ENCODE results near the gene DNAH12. TPM values are rescaled to one million over a fixed set of nuclear protein-coding genes. Genes with fewer than 3 reads are reported as not detected.

Gene DNAH12
- total RNA-seq, 6 experiments from 2014 or later: 0.05 to 0.07 (median 0.05) TPM; not detected in 1

DNA sequence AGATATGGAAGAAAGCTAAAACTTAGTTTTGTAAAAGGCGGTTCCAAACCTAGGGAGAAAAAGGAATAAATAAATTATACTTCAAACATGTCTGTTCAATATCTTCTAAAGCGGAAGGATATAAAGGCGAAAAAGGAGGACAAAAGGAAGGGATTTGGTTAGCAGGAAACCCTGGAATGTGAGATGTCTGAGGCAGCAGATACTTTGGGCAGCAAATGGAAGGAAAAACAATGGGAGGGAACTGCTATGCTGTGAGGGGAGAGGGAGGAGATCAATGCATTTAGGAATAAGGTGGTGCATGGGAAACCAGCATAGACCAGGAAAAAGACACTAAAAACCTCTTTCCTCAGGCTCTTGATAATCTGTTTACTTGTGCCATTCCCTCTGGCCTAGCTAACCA lies 120.8 kb downstream of the DNAH12 start:
- peaks cover 4% of the 10 kb centered on the region; the same call in 1 of the 2 replicates for H3K27me3 Mint-ChIP-seq (ENCODE audit: insufficient read depth)
- no peak overlapping the region for H3K27ac Mint-ChIP-seq
- no peak overlapping the region for H3K4me3 Mint-ChIP-seq
- no peak for DNase-seq
- TF ChIP-seq, protein P1, sequence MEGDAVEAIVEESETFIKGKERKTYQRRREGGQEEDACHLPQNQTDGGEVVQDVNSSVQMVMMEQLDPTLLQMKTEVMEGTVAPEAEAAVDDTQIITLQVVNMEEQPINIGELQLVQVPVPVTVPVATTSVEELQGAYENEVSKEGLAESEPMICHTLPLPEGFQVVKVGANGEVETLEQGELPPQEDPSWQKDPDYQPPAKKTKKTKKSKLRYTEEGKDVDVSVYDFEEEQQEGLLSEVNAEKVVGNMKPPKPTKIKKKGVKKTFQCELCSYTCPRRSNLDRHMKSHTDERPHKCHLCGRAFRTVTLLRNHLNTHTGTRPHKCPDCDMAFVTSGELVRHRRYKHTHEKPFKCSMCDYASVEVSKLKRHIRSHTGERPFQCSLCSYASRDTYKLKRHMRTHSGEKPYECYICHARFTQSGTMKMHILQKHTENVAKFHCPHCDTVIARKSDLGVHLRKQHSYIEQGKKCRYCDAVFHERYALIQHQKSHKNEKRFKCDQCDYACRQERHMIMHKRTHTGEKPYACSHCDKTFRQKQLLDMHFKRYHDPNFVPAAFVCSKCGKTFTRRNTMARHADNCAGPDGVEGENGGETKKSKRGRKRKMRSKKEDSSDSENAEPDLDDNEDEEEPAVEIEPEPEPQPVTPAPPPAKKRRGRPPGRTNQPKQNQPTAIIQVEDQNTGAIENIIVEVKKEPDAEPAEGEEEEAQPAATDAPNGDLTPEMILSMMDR (IDR thresholded peaks at IDR 0.05): no peak
- H3K9me3 Mint-ChIP-seq: no peaks in the 10 kb centered on the region
- no peaks in the 10 kb centered on the region for H3K36me3 Mint-ChIP-seq (ENCODE audit: low read depth)
- no peaks in the 10 kb centered on the region for H3K4me1 Mint-ChIP-seq (ENCODE audit: low read depth)

DNA sequence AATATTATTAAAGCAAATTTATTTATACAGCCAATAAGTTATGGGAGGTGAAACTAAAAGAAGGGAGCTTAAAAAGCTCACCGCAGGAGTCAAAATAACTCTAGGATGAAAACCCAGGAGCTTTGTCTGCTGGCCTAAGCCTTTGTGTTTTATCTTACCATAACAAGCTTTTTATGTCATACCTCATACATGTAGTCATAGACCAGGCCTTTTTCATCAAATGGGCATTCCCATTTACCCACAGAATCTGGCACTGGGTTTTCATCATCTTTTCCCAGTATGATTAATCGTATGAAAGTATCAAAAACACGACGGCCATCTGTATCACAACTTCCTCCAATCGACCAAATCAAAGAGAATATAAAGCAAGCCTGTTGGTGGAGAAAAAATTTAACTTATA lies 122.8 kb downstream of the DNAH12 start:
- Mint-ChIP-seq H3K4me1 (ENCODE audit: low read depth) (no peaks in the 10 kb centered on the region), H3K27ac (no peak overlapping the region), H3K27me3 (ENCODE audit: insufficient read depth) (peaks cover 7% of the 10 kb centered on the region), H3K4me3 (no peak overlapping the region), H3K36me3 (ENCODE audit: low read depth) (no peaks in the 10 kb centered on the region), H3K9me3 (no peaks in the 10 kb centered on the region)
- DNase-seq: no peak
- TF ChIP-seq, protein P1 (IDR thresholded peaks at IDR 0.05): no peak

DNA sequence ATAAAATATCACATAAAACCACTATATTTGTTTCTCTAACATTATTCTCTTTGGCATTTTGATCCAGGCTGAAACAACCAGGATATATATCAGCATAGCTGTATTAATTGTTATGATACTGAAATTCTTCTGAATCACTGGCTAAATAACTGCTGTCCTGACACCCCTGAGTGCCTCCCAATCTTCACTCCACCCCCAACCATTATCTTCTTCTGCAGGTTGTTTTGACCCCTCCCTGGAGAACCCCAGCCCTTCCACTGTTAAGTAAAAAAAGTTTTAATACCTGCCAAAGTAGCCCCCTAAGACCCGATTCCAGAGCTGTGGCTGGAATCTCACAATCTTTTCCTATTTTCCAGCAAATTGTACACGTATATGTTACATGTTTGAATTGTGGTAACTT lies 124.1 kb downstream of the DNAH12 start:
- DNase-seq: no peak
- Mint-ChIP-seq H3K4me1 (ENCODE audit: low read depth) (no peaks in the 10 kb centered on the region), H3K27ac (no peak overlapping the region), H3K27me3 (ENCODE audit: insufficient read depth) (peaks cover 7% of the 10 kb centered on the region), H3K9me3 (no peaks in the 10 kb centered on the region), H3K36me3 (ENCODE audit: low read depth) (no peaks in the 10 kb centered on the region), H3K4me3 (no peak overlapping the region)
- TF ChIP-seq, protein P1 (IDR thresholded peaks at IDR 0.05): no peak

DNA sequence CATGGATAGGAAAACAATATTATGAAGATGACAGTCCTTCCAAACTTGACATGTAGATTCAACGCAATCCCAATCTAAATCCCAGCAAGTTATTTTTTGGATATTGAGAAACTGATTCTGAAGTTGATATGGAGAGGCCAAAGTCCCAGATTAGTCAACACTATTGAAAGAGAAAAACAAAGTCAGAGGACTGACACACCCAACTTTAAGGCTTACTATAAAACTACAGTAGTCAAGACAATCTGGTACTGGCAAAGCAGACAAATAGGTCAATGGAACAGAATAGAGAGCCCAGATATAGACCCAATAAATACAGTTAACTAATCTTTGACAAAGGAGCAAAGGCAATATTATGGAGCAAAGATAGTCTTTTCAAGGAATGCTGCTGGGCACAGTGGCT lies 132.4 kb downstream of the DNAH12 start:
- TF ChIP-seq, protein P1 (IDR thresholded peaks at IDR 0.05): no peak
- Mint-ChIP-seq H3K27me3 (ENCODE audit: insufficient read depth) (peaks cover 15% of the 10 kb centered on the region), H3K4me3 (no peak overlapping the region), H3K36me3 (ENCODE audit: low read depth) (no peaks in the 10 kb centered on the region), H3K27ac (no peak overlapping the region), H3K4me1 (ENCODE audit: low read depth) (no peaks in the 10 kb centered on the region), H3K9me3 (peaks cover 5% of the 10 kb centered on the region; the same call in 1 of the 2 replicates)
- DNase-seq: no peak

DNA sequence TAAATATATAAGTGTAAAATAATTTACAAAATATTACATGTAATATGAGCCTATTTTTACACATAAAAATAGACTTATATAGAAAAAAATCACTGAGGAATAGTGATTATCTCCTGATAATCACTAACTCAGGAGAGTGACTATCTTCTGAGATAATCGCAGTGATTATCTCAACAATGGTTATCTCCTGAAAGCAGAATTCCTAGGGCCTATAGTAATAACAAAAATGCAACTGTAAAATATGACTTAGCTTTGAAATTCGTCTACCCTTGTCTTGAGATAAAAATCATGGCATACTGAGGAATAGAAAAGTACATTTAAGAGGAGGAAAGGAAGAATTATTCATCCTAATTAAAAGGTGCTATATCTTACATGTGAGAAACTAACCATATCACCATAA lies 134.7 kb downstream of the DNAH12 start:
- Mint-ChIP-seq H3K27ac (no peak overlapping the region), H3K27me3 (ENCODE audit: insufficient read depth) (peaks cover 15% of the 10 kb centered on the region), H3K4me3 (no peak overlapping the region), H3K36me3 (ENCODE audit: low read depth) (no peaks in the 10 kb centered on the region), H3K9me3 (peaks cover 5% of the 10 kb centered on the region; the same call in 1 of the 2 replicates), H3K4me1 (ENCODE audit: low read depth) (no peaks in the 10 kb centered on the region)
- TF ChIP-seq, protein P1 (IDR thresholded peaks at IDR 0.05): no peak
- DNase-seq: no peak

DNA sequence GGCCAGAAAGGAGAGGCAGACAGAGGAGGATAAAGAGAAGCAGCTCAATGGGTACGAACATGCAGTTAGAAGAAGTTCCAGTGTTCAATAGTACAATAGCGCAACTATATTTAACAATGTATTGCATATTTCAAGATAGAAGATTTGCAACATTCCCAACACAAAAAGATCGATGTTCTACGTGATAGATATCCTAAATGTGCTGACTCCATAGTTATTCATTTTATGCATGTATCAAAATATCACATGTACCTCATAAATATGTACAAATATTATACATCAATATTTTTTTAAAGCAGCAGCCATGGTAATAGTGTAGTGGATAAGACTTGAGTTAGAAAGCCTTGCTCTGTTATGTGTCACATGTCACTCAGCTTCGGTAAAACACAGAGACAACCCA lies 141.5 kb downstream of the DNAH12 start:
- Mint-ChIP-seq H3K27me3 (ENCODE audit: insufficient read depth) (peaks cover 10% of the 10 kb centered on the region), H3K9me3 (no peaks in the 10 kb centered on the region), H3K4me3 (no peak overlapping the region), H3K4me1 (ENCODE audit: low read depth) (no peaks in the 10 kb centered on the region), H3K27ac (no peak overlapping the region), H3K36me3 (ENCODE audit: low read depth) (no peaks in the 10 kb centered on the region)
- TF ChIP-seq, protein P1 (IDR thresholded peaks at IDR 0.05): no peak
- no peak for DNase-seq

Data from HFFc6 (cell line).